GM19397 (cell line): ENCODE data around the gene ZHX3.

Experiments used
- ATAC-seq: cut with Tn5 transposase; IDR thresholded peaks from one replicate; pipeline ENCODE4 v1.9.1; 2021; ENCODE audit warnings: mild to moderate bottlenecking, moderate library complexity; ENCODE audit not compliant: unreplicated experiment

The ZHX3 gene

DNA sequence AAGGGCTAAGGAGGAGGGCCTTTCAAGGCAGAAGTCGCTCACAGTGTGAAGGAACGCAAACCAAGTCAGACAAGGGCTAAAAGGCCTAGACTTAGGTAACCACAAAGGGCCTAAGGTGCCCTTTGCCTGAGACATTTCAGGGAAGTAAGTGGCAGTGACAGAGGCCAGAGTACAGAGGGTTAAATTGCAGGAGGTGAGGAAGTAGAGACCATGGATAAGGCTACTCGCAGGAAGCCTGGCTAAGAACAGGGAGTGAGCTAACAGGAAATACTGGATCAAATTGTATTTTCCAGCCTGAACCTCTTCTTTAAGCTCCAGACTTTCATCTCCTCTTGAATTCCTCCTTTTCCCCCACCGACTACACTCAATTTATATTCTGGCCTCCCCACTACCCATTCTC is 16.6 kb downstream of the ZHX3 start:
- no peak for ATAC-seq

DNA sequence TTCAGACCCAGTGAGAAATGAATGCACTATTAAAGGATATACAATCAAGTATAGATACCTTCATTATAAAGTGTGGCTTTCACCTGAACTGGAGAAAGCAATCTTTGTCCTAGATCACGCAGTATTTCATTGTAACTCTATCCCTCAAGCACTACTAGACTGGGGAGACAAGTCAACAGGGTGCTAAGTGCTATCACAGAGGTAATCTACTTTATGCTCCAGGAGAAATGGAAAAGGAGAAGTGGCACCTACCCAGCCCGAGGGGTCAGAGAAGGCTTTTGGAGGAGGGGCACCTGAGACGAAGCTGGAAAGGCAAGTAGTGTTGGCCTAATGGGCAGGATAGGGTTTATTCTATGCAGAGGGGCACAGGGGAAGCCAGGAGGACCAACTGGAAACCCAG is 17.1 kb downstream of the ZHX3 start:
- no peak for ATAC-seq

GRCh38 chr20:41299899-41300298 is 17.6 kb downstream of the ZHX3 start:
- ATAC-seq: no peak

GRCh38 chr20:41293269-41294037 is 24.1 kb downstream of the ZHX3 start:
- ATAC-seq: no peak

DNA sequence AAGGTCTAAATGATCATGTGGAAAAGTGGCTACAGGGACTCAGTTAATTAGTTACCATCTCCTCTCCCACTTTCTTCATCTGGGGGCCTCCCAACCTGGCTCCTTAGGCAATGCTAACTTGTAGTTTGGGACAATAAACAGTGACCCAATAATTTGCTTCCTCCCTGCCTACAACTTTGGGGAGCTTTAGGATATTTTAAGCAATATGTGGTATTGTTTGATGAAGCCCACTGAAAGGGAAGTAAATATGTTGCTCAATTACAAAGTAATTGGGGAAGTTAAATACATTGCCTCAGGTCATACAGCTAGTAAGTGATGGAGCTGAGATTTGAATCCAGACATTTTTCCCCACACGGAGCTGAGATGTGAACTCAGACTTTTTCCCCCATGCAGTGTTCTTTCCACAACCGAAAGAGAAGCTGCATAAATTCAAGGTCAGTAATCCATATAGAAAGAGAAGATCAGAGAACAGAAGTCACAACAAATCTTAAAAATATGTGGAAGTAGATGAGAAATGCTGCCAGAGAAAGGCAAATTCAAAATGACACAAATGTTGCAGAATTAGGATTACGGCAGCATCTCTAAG is 26.6 kb downstream of the ZHX3 start:
- no peak for ATAC-seq

GRCh38 chr20:41287327-41287726 is 30.2 kb downstream of the ZHX3 start:
- no peak for ATAC-seq

DNA sequence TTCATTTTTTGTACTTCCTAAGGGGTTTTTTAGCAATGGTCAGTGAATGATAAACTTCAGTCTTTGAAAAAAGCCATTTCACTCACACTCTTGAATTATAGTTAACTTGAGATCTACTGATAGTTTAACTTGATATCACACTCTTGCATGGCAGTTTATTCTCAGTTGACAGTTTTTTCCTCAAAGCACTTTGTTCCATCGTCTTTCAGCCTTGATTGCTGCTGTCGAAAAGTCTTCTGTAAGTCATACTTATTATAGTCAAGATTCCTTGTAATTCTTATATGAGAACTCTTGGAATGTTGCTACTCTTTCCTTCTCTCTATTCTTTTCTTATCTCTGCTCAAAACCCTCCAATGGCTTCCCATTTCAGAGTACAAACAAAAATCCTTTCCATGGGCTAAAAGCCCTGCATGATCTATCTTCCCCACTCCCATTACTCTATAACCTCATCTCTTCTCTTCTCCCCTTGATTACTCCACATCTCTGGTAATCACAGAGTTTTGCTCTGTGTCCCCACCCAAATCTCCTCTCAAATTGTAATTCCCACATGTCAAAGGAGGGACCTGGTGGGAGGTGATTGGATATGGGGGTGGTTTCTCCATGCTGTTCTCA is 31.2 kb downstream of the ZHX3 start:
- ATAC-seq: no peak

DNA sequence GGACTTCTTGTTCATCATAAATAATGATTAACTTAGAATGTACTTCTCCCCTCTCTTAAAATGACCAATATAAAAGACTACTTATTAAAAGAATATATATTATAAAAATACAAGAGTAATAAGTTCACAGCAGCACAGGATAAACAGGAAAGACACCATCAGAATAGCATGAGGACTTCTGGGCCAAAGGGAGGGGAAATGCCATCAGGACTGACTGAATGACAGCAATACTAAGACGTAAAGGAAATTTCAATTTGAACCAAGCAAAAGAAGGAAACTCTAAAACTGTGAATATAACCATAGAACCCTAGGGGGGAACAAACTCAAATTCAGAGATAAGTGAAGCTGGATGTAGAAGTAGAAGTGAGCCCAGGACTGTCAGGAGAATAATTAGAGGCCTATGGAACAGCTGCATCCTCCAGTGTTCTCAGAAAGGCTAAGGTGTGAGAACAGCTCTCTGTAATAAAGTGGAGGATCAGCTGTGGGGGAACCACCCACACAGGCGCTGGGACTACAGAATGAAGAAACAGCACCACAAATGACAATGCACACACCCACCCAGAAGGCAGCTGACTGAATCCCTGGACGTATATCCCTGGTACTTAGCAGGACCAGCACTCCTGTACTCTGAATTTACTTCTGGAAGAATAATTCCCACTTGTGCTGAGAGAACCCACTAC is 37.8 kb downstream of the ZHX3 start:
- ATAC-seq: no peak

GRCh38 chr20:41278936-41279335 is 38.6 kb downstream of the ZHX3 start:
- ATAC-seq: no peak

GRCh38 chr20:41277049-41277448 is 40.5 kb downstream of the ZHX3 start:
- no peak for ATAC-seq

DNA sequence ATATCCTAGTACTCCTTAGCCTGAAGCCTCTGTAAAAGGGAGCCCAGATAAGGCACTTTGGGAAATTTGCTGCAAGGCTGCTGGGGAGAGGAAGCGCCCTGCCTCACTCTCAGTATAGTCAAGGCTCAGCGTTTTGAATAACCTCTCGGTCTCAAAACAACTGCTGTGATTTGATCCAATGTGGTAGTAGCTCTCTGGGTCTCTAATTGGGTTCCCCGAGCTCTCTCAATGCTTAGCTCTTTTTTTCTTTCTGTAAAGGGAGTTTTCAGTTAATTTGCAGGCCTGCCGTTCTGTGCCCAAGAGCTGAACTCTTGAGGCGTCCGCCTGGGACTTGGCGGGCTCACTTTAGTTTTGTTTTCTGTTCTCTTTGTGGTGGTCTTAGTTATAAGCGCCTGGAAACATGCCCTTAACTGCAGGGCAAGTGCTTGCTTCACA is 41.2 kb downstream of the ZHX3 start:
- no peak for ATAC-seq

- ATAC-seq: no peak
Measured at GRCh38 chr20:41275301-41275731, 42.2 kb downstream of the ZHX3 start.

GRCh38 chr20:41274152-41274551 is 43.4 kb downstream of the ZHX3 start:
- ATAC-seq: no peak

DNA sequence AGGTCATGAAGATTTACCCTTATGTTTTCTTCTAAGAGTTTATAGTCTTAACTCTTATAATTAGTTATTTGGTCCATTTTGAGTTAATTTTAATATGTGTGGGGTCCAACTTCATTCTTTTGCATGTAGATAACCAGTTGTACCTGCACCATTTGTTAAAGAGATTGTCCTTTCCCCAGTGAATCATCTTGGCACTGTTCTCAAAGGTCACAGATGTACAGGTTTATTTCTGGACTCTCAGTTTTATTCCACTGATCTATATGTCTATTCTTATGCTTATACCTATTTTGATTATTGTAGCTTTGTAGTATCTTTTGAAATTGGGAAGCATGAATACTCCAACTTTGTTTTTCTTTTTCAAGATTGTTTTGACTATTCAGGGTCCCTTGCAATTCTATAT is 44.1 kb downstream of the ZHX3 start:
- ATAC-seq: no peak

DNA sequence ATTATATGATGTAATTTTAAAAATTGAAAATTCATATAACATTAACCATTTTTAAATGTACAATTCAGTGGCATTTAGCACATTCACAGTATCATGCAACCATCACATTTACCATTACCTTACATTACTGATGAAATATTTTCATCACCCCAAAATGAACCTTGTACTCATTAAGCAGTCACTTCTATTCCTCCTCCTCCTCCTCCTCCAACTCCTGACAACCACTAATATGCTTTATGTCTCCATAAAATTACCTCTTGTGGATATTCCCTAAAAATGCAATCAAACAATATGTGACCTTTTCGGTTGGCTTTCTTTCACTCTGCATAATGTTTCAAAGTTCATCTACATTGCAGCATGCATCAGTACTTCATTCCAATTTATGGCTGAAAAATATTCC is 45.2 kb downstream of the ZHX3 start:
- ATAC-seq: no peak

DNA sequence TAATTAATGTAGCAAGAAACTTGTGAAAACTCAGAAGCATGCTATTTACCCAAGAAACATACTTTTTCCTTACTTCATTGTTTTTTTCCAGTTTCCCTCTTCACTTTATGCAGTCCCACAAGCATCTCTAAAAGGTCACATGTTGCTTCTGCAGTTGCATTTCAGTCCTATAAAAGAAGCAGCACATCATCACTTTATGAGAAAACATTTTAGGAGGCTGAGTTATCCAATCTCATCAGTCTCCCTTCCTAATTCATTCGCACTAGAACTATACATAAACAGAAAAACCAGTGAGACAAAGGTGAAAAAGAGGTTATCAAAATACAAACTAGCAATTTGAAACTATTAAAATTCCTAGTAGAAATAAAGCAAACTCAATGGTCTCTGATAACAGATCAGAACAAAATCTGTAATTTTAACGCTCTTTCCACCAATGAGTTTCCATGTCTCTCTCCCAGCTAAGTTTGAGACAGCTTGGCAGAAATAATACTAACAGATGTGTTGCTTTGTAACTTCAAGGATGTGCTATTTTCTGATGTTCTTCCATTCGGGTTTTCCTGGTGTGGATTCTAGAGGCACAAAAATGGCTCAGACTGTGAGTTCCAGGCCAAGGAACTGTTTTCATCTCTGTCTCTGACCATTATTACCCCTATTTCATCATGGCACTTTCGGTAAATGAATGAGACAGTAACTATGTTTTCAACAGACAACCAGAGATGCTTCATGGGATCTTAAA is 48.4 kb downstream of the ZHX3 start:
- ATAC-seq: no peak

DNA sequence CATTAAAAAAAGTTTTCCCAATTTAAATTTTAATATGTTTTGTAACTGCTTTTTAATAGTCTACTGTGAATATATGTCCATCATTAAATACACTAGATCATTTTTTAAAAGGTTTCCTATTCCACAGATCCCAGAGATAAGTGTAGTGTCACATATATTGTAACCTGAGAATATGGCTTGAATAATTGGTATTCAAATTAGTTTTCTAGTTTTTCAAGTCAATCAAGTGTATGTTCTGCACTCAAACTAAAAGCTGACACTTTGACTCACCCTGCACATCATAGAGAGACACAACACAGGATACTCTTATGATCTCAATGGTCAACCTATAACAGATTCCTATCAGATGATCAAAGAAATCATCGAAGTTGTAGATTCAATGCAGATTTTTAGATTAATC is 49.1 kb downstream of the ZHX3 start:
- ATAC-seq: no peak

DNA sequence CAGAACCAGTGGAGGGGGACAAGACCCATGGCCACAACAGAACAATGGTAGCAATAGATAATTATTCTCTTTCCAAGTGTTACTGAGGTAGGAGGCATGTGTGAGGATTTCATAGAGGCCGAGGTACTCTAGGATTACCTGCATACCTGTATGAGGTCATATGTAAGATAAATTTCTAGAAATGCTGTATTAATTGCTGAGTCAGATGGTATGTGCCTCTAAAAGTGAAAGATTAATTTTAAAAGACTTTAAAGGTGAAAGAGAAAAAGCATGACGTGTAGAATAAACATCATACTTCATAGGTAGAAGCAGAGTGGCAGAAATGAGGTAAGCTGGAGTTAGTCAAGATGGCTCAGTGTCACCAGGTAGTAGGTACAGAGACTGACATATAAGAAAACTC is 51.6 kb downstream of the ZHX3 start:
- no peak for ATAC-seq

DNA sequence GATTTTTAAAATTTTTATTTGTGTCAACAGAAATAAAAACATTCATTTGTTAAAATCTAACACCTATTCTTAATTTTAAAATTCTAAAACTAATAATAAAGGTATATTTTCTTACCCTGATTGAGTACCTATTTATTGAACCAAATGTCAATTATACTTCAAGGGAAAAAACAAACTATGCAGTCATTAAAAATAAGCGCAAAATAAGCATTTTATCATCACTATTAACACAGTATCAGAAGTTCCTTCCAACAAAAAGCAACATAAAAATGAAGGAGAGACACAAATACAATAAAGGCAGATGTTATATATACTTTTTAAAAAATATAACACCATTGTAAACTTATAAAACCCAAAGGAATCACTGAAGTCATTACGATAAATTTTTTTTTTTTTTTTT is 52.7 kb downstream of the ZHX3 start:
- ATAC-seq: no peak

DNA sequence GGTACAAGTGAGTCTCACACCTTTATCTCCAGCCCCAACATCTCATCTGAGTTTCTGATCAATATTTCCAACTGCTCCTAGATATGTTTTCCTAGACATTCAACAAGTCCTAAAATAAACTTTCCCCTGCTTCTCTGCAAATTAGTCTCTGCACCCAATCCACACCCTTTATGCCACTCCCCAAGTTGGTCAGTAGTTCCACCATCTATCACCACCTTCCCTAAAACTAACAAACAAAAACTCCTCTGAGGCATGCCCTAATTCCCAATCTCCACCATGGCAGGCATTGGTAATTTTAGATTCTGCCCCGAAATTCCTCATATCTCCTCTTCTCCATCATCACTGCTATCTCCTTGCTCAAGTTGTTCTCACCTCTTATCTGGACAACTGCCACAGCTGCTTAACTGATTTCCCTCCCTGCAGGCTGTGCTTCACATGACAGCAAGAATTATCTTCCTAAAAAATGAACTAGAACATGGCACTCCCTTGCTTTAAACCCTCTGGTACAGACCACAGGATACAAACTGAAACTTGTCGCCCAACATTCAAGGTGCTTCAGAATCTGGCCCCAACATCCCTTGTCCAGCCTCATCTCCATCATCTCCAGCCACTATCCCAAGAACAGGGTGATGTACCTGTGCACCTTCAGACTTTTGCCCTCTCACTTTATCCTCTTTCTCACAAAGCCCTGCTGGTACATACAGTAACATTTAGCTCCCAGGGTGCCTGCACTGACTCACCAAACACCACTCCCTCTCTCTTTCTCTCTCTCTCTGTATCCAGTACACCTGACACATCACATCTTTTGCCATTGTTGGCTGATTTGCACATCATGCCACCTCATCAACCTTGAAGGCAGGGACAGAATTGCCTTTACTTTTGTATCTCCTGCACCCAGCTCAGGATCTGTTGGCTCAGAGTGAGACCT is 55.5 kb downstream of the ZHX3 start:
- no peak for ATAC-seq
